Transverse colon (tissue), 4 donors: ENCODE data around the gene GKAP1. TPM values are rescaled to one million over a fixed set of nuclear protein-coding genes. Genes with fewer than 3 reads are reported as not detected.
"Not testable (repeated sequence)": the region's sequence is repeated elsewhere in the genome, so short reads cannot be mapped to it uniquely, and the experiment has no call there.

Source experiments
- DNase-seq: peaks from one replicate; pipeline ENCODE4 v3.0.0-alpha.2; 2019
- H3K27ac ChIP-seq, 4 donors: fragments of 200-600 bp; sonication (generic); 2 replicates each; pipeline ENCODE4 v1.5.1; 2016 to 2018; ENCODE audit warnings: inconsistent platforms in 4 of 4
- H3K27me3 ChIP-seq: fragments of 200-600 bp; sonication (generic); 2 replicates; pipeline ENCODE4 v1.5.1; 2017; ENCODE audit warnings: inconsistent platforms
- H3K36me3 ChIP-seq, 4 donors: fragments of 200-600 bp; sonication (generic); 2 replicates each; pipeline ENCODE4 v1.5.1; 2017 to 2019; ENCODE audit warnings: inconsistent platforms in 4 of 4
- H3K4me1 ChIP-seq, 4 donors: fragments of 200-600 bp; sonication (generic); 2 replicates each; pipeline ENCODE4 v1.5.1; 2017 to 2020; ENCODE audit warnings: inconsistent platforms in 4 of 4
- H3K4me3 ChIP-seq, 4 donors: fragments of 200-600 bp; sonication (generic); 1 replicate in 1 of 4; 2 replicates in 3 of 4; pipeline versions ENCODE4 v1.5.1 to v1.6.1; 2017 to 2019; ENCODE audit warnings: inconsistent platforms in 4 of 4
- H3K9me3 ChIP-seq, 2 donors: fragments of 200-600 bp; sonication (generic); 2 replicates each; pipeline ENCODE4 v1.5.1; 2017 to 2019; ENCODE audit warnings: inconsistent platforms in 2 of 2
- CTCF ChIP-seq, 5 experiments: fragments of 200-600 bp in 3 of 5; fragments of 450-650 bp in 2 of 5; sonication (generic) in 3 of 5; IDR thresholded peaks; 1 replicate in 2 of 5; 2 replicates in 3 of 5; pipeline ENCODE4 v1.5.1; 2016 to 2017; ENCODE audit warnings: antibody characterized with exemption in 5 of 5, inconsistent platforms in 3 of 5, mild to moderate bottlenecking in 2 of 5, moderate library complexity in 1 of 5
- EP300 ChIP-seq: sonication (generic); formaldehyde crosslinking; IDR thresholded peaks from one replicate; pipeline ENCODE4 v1.6.1; 2017; ENCODE audit warnings: antibody characterized with exemption, low read depth
- POLR2A ChIP-seq: fragments of 450-650 bp; IDR thresholded peaks from one replicate; pipeline ENCODE4 v1.6.1; 2016; ENCODE audit warnings: antibody characterized with exemption, mild to moderate bottlenecking, moderate library complexity
- POLR2AphosphoS5 ChIP-seq, 3 donors: sonication (generic); formaldehyde crosslinking; IDR thresholded peaks; one replicate each; pipeline ENCODE4 v1.6.1; 2016; ENCODE audit warnings: antibody characterized with exemption in 3 of 3
- WGBS, 2 donors: methylation state at CpG; one replicate each; pipeline ENCODE4 v1.1.5; 2018; ENCODE audit warnings: low coverage in 1 of 2; 5-methylcytosine and 5-hydroxymethylcytosine counted together
- in situ Hi-C, 4 donors: fragments of 200-750 bp; cut with MboI; loops; one replicate each; pipeline versions ENCODE4 v1.15.0 to v1.15.1; 2017; ENCODE audit warnings: low sequenced_read_pairs in 3 of 4, low pct_ligation_motif_present in 1 of 4, low pct_unique_long_range_greater_than_20kb in 1 of 4
- intact Hi-C: fragments of 100-400 bp; cut with DNase I; formaldehyde crosslinking; loops from one replicate; pipeline ENCODE4 v1.15.1; 2023; ENCODE audit warnings: low total_unique reads
- total RNA-seq, 4 donors: library from RNA; depleted of rRNA; stranded (reverse); fragments of >200 nt; gene quantifications; one replicate each; pipeline ENCODE4 v1.1.0, GENCODE V29; 2016

Gene GKAP1
- total RNA-seq, 4 donors from 2014 or later = 1.5 to 11.0 (median 6.0) TPM; not detected in 1

GRCh38 chr9:83707518-83707767, 110.1 kb downstream of the GKAP1 start:
- Histone ChIP-seq H3K4me3 (peak overlapping the region; percentile 70 to 88 (median 85)), H3K9me3 (no peaks in the 10 kb centered on the region), H3K27ac (peak overlapping the region; percentile 94 to 99 (median 97)), H3K4me1 (peaks cover 0 to 35% (median 14%) of the 10 kb centered on the region in 4 donors), H3K36me3 (no peaks in the 10 kb centered on the region), H3K27me3 (no peaks in the 10 kb centered on the region)
- in situ Hi-C loops (no loop called here), intact Hi-C loops (no loop called here)
- TF ChIP-seq CTCF (IDR thresholded peaks at IDR 0.05) (no peak), EP300 (no peak)
- WGBS, 2 donors = 0% methylated on average over 25 of the region's 26 CpGs; no CpG with 5 or more reads in 1 of the 2 donors
- DNase-seq = no peak

DNA sequence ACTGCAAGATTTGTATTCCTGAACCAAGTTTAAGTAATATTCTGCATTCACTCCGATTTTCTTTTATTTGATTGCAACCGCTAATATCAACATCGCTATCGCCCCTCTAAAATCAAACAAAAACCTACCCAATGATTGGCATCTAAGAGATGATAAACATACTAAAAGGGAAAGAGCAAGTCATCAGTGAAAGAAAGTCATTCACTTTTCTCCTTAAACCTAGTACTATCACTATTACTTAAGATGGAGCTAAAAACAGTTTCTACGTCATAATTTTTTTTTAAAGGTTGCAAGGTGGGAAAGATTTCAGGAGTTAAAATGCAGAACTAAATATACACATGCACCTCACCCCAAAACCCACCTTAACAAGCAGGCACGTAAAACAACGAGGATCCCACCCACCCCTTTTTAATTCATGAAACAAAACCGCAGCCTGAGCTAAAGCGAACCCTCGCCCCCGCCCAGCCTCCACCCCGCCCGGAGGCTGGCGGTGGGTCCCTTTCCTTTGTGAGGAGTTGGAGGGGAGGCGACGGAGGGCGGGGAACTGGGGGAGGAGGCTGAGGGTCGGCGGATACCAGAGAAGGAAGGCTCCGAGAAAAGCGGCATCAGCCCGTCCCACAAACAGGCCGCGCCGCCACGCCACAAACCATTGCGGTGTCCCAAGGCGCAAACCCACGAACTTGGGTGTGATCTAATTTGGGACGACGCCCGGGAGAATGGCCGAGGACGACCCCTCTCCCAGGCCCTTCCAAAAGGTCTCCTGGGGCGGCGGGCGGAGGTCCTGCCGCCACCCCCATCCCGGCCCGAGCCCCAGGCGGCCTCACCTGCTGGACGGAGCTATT, 110.7 kb downstream of the GKAP1 start:
- peak; percentile 35 for DNase-seq
- in situ Hi-C loops = no loop called here
- H3K27ac ChIP-seq = peak overlapping the region; percentile 94 to 99 (median 97)
- H3K4me3 ChIP-seq = peak overlapping the region; percentile 70 to 88 (median 85)
- no peak for TF ChIP-seq POLR2AphosphoS5 (IDR thresholded peaks at IDR 0.05)
- no peak for TF ChIP-seq CTCF (IDR thresholded peaks at IDR 0.05)
- TF ChIP-seq POLR2A = no peak
- TF ChIP-seq EP300 = no peak
- H3K4me1 ChIP-seq = peaks cover 0 to 39% (median 16%) of the 10 kb centered on the region in 4 donors
- 0% methylated on average over 7 to 42 of the region's 42 CpGs for WGBS, 2 donors
- H3K27me3 ChIP-seq = no peaks in the 10 kb centered on the region
- no peaks in the 10 kb centered on the region for H3K9me3 ChIP-seq
- intact Hi-C loops = no loop called here
- H3K36me3 ChIP-seq = no peaks in the 10 kb centered on the region

DNA sequence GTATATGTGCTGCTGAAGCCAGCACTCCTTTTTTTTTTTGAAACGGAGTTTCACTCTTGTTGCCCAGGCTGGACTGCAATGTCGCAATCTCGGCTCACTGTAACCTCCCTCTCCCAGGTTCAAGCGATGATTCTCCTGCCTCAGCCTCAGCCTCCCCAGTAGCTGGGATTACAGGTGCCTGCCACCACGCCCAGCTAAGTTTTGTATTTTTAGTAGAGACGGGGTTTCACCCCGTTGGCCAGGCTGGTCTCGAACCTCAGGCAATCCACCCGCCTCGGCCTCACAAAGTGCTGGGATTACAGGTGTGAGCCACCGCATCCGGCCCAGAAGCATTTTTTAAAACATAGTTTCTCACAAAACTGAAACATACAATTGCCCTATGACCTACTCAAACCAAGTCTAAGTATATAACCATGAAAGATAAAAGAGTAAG, 112.3 kb downstream of the GKAP1 start:
- H3K27ac ChIP-seq, H3K27me3 ChIP-seq, H3K36me3 ChIP-seq, in situ Hi-C loops, H3K4me3 ChIP-seq, H3K9me3 ChIP-seq, DNase-seq, intact Hi-C loops: not testable (repeated sequence)
- peaks cover 7 to 56% (median 28%) of the 10 kb centered on the region in 4 donors for H3K4me1 ChIP-seq
- 85 to 87% methylated on average over 11 to 12 of the region's 12 CpGs for WGBS, 2 donors

DNA sequence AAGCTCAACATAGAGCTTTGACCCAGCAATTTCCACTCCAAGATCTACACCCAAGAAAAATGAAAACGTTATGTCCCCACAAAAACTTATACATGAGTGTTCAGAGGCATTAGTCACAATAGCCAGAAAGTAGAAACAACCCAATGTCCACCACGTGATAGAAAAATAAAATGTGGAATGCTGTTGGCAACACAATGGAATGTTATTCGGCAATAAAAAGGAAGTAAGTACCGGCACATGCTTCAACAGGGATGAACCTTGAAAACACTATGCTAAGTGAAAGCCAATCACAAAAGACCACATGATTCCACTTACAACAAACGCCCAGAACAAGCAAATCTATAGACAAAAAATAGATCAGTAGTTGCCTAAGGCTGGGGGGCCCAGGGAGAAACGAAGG, 115.8 kb downstream of the GKAP1 start:
- H3K9me3 ChIP-seq = no peaks in the 10 kb centered on the region
- no peak for DNase-seq
- H3K36me3 ChIP-seq = no peaks in the 10 kb centered on the region
- H3K4me3 ChIP-seq = no peak overlapping the region
- intact Hi-C loops (no loop called here), in situ Hi-C loops (no loop called here)
- WGBS, 2 donors = 28 to 30% methylated on average over 6 of the region's 6 CpGs
- TF ChIP-seq CTCF (IDR thresholded peaks at IDR 0.05) = no peak
- TF ChIP-seq POLR2AphosphoS5 (IDR thresholded peaks at IDR 0.05) = peak in 1 of 3 donors; percentile 32
- H3K27me3 ChIP-seq = no peaks in the 10 kb centered on the region
- H3K4me1 ChIP-seq = peaks cover 7 to 60% (median 26%) of the 10 kb centered on the region in 4 donors
- peak overlapping the region in 3 of 4 donors; percentile 39 to 56 (median 44) for H3K27ac ChIP-seq

- H3K9me3 ChIP-seq = no peaks in the 10 kb centered on the region
- H3K4me3 ChIP-seq = no peak overlapping the region
- peak overlapping the region in 3 of 4 donors; percentile 39 to 44 (median 44) for H3K27ac ChIP-seq
- no peaks in the 10 kb centered on the region for H3K27me3 ChIP-seq
- intact Hi-C loops (no loop called here), in situ Hi-C loops (no loop called here)
- DNase-seq = no peak
- TF ChIP-seq CTCF (IDR thresholded peaks at IDR 0.05) (no peak), EP300 (no peak), POLR2AphosphoS5 (IDR thresholded peaks at IDR 0.05) (no peak), POLR2A (no peak)
- WGBS, 2 donors = 88 to 95% methylated on average over 1 of the region's 1 CpG
- peaks cover 7 to 58% (median 24%) of the 10 kb centered on the region in 4 donors for H3K4me1 ChIP-seq
- H3K36me3 ChIP-seq = no peaks in the 10 kb centered on the region
Measured at GRCh38 chr9:83701286-83701685, 116.3 kb downstream of the GKAP1 start.
